Medulla oblongata (tissue), 1 donor: ENCODE data around the gene CD59.

Experiments
- DNase-seq: peaks from one replicate; pipeline ENCODE4 v3.0.0-alpha.2; 2015; ENCODE audit errors: extremely low spot score

The CD59 gene, protein sequence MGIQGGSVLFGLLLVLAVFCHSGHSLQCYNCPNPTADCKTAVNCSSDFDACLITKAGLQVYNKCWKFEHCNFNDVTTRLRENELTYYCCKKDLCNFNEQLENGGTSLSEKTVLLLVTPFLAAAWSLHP

GRCh38 chr11:33736148-33736812, at the start of gene CD59:
Gene CD59, minus strand, starts transcription at chr11:33736423. Its CDS starts 13,978 bp downstream, at chr11:33722445.
- DNase-seq, result peak; percentile 93

DNA sequence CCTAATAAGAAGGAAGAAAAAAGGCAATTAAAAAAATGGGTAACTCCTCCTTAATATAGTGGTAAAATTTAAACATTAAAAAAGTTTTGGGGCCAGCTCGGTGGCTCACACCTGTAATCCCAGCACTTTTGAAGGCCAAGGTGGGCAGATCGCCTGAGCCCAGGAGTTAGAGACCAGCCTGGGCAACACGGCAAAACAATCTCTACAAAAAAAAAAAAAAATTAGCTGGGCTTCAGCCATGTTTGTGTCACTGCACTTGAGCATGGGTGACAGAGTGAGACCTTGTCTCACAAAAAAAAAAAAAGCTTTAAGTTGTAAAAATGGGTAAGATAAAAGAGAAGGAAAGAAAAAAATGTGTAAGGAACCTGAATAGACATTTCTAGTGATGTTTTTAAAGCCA, 49.4 kb upstream of the CD59 start:
- no peak for DNase-seq

- DNase-seq, result no peak
These were observed 43.8 kb upstream of the CD59 start for GRCh38 chr11:33779849-33780528.

DNA sequence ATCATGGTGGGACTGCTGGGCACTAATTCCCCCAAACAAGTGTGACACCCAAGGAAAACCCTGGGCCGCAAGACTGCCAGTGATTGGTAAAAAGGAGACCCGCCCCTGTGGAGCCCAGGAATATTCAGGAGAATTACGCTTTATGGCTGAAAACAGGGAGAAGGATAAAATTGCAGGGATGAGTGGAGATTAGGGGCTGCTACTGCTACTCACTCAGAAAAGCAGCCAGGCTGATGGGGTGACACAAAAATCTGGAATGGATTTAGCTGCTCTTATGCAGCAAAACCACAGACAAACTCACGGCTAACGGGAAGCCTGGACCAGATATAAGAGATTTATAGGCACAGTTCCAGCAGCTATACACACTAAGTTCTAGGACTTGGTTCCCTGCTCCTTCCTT, 42.5 kb upstream of the CD59 start:
- DNase-seq, result no peak

DNA sequence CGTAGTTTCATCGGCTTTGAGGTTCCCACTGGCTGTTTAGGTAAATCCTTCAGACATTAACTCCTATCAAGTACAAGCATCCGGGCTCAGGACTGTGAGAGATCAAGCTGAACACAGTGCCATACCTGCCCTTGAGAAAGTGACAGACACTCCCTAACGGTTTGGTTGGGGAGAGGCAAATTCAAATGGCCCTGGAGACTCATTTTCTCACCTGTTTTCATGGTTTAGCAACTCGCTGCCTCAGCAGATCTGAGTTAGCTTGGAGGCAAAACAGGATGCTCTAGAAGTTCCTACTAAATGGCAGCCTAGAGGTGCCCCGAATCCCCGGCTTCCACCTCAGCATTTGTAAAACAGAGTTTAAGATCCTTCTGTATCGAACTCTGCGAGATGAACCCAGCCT, 41.7 kb upstream of the CD59 start:
- DNase-seq, result no peak

GRCh38 chr11:33775832-33776470, 39.7 kb upstream of the CD59 start:
- DNase-seq, result no peak

- DNase-seq, result no peak
These were observed 39.2 kb upstream of the CD59 start for GRCh38 chr11:33775467-33775807.

GRCh38 chr11:33774736-33775466, 38.7 kb upstream of the CD59 start:
- DNase-seq, result no peak

GRCh38 chr11:33773987-33774735, 37.9 kb upstream of the CD59 start, which contains the start of gene FBXO3:
Gene FBXO3, minus strand, starts transcription at chr11:33774520. Its CDS starts 23 bp downstream, at chr11:33774497.
- DNase-seq, result peak; percentile 90

DNA sequence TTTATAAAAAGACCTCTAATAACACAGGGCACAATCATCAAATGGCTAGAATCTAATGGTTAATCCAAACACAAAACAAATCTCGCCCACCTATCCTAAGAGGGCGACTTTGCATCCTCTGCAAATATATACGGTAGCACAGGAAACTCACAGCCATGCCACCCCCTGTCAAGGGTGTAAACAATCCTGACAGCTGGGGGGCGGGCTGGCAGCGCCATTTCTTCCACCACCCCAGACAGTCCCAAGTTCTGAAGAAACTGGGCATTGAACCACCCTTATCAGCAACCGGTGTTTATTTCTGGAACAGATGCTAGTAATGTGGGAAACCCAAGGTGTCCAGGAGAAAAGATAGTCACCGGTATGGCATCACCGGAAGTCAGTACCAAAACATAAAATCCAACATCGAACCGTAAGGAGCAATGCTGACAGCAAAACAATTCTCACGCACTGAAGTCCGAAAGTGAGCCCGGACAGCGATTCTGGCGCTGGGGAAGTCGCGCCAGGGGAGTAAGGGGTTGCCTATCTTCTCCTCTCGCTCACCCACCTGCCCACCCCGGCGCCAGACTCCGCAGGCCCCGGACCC, 37.3 kb upstream of the CD59 start:
- peak; percentile 33 for DNase-seq

GRCh38 chr11:33772870-33773269, 36.6 kb upstream of the CD59 start:
- no peak for DNase-seq

DNA sequence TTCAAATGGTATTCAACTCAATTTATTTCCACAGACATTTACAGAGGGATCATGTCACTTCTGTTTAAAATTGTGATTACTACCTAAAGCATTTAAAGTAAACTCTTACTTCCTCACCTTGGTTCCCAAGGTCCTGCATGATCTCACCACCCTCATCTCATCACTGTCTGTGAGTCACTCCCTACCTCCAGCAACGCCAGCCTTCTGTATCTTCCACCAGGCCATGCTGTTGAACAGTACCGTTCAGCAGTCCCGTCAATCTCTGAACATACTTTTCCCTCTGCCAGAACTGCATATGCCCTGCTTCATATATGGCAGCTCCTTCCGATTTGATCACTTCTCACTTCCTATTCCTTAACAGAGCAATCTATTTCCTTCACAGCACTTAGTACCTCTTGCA, 36.1 kb upstream of the CD59 start:
- no peak for DNase-seq

DNA sequence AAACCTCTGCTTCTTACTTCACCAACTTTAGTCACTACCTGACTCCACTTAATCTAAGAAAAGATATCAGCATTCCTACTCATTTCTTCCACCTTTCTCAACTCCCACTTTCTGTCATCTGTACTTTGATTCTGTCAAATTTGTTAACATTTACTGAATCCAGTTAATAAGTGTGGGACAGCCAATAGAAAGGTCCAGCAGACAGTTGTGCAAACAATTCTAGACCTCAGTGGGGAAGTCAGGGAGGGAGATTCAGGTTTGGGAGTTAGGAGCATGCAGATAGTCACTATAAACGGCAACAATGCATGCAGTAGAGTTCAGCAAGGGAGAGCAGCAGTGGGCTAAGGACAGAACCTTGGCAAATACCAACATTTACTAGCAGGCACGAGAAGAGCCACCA, 34.0 kb upstream of the CD59 start:
- DNase-seq, result no peak

GRCh38 chr11:33769542-33769941, 33.3 kb upstream of the CD59 start:
- no peak for DNase-seq

DNA sequence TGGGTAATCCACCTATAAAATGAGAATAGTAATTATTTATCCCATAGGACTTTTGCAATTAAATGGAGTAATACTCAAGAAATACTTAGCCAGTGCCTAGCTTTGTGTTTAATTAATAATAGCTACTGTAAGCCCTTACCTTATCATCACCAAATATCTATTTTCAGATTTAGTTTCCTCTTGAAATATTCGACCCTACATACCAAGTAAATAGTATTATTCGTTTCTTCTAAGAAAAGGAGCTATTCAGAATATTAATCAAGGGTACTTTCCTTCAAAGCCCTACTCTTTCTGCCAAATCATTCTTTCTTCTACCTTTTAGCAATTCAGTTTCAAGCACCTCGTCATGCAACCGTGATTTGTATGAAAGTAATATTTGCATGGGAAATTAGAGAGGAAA, 31.4 kb upstream of the CD59 start:
- DNase-seq, result no peak

DNA sequence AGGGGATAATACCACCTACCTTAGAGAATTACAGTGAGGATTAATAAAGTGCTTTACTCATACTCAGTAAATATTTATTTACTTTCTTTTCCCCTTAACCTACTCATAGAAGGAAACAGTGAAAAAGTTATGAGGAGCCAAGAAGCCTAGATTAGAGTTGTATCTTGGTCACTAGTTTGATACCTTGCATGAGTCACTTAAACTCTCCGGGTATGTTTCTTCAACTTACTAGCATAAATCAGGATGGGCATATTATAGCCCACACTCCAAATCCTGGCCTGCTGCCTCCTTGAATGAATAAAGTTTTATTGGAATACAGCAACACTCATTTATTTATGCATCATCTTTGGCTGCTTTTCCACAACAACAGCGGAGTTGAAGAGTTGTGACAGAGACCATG, 29.9 kb upstream of the CD59 start:
- DNase-seq, result no peak

- no peak for DNase-seq
These were observed 25.2 kb upstream of the CD59 start for GRCh38 chr11:33761471-33761870.

DNA sequence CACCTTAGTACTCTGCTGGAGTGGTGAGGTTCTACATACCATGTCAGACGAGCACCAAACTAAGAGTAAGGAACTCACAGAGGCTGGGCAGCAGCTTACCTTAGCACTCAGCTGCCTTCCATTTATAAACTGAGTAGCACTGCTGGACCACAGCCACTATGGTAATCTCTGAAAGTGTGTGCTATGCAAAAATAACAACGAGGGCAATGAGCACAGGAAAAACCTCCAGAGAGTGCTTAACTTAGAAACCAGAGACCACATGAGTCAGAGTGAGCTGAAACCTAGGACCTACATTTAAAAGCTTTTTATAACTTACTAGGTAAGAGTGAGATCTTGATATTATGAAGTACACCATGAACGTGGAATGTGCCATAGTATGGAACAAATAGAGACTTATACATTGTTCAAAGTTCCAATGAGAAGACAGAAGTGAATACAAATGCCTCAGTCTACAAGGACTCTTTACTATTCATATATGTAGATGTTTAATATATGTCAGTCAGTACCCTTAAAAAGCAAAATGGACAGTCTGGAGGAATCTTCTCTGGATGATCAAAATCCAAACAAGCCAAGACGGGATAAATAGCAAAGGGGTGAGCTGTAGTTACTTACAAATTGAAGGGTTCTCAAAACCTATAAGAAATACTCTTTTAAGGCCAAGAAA, 17.2 kb upstream of the CD59 start:
- DNase-seq, result no peak

DNA sequence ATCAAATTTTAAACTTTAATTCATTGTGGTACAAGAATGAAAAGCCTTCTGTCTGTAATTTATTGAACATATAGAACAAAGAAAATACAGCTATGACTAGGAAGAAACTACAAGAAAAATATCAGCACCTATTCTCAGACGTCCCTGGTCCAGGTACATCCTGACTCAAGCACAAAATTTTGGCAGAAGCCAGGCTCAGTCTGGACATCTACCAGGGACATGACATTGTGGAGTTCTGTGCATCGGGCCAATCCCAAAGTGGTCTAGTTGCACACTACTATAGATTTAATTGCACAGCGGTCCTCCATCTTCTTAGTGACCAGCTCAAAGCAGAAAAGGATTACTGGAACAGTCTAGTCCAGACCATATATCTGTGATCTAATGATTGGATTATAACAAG, 15.7 kb upstream of the CD59 start:
- no peak for DNase-seq

DNA sequence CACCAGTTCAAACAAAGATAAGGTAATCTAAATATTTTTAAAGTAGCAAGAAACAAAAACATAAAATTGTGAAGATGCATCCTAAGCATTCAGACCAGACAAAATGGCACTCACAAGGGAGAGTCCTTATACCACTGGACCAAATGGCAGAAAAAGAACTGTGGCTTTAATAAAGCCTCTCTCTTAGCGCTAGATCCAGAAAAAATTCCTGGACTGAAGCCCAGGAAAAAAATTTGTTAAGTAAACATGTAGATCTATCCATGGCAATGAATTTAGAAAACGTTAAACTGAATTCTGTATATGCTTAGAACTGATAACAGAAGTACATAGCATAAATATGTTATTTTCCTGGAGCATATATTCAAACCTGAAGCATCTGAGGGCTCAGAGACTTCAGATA, 11.8 kb upstream of the CD59 start:
- DNase-seq, result no peak

GRCh38 chr11:33743291-33743690, 7.1 kb upstream of the CD59 start:
- DNase-seq, result no peak
